GM12892 (cell line): ENCODE measurements around the gene IPO5.

Source experiments
- POLR2A ChIP-seq: IDR thresholded peaks from 2 replicates; pipeline ENCODE4 v1.6.1; 2011; ENCODE audit warnings: low read depth, low read length, control low read depth
- POLR2AphosphoS5 ChIP-seq: IDR thresholded peaks from 2 replicates; pipeline ENCODE4 v1.6.1; 2011; ENCODE audit warnings: low read depth, low read length, control low read depth
- TAF1 ChIP-seq: IDR thresholded peaks from 2 replicates; pipeline ENCODE4 v1.6.1; 2011; ENCODE audit warnings: low read depth, mild to moderate bottlenecking, control low read depth, low read length, borderline replicate concordance

GRCh38 chr13:98014766-98015165, 61.3 kb downstream of the IPO5 start:
- no peak for TF ChIP-seq POLR2A
- TF ChIP-seq TAF1 = no peak
- no peak for TF ChIP-seq POLR2AphosphoS5
